Effector memory CD8-positive, alpha-beta T cell (primary cell): Measurements from ENCODE around the gene CACNA2D3.

Experiments used
- ATAC-seq: fragments of 150-1000 bp; cut with Tn5 transposase; replicated peaks from 2 replicates; pipeline ENCODE4 v1.10.0; 2021; ENCODE audit warnings: mild to moderate bottlenecking, moderate library complexity
- DNase-seq, 3 experiments: peaks; one replicate each; pipeline ENCODE4 v3.0.0; 2021
- H3K27ac Mint-ChIP-seq, 2 donors: one replicate each; pipeline ENCODE4 v1.8.0; 2022; ENCODE audit warnings: mild to moderate bottlenecking in 2 of 2, mixed read lengths in 2 of 2, moderate library complexity in 2 of 2
- H3K27me3 Mint-ChIP-seq, 2 donors: one replicate each; pipeline ENCODE4 v1.8.0; 2022; ENCODE audit warnings: mixed read lengths in 2 of 2
- H3K36me3 Mint-ChIP-seq: one replicate; pipeline ENCODE4 v1.8.0; 2022; ENCODE audit warnings: mild to moderate bottlenecking, moderate library complexity, mixed read lengths; ENCODE audit not compliant: insufficient read depth
- H3K4me1 Mint-ChIP-seq, 2 donors: one replicate each; pipeline ENCODE4 v1.8.0; 2022; ENCODE audit warnings: low read depth in 2 of 2, mixed read lengths in 2 of 2
- H3K4me3 Mint-ChIP-seq, 2 donors: one replicate each; pipeline ENCODE4 v1.8.0; 2022; ENCODE audit warnings: mild to moderate bottlenecking in 2 of 2, mixed read lengths in 2 of 2, moderate library complexity in 2 of 2
- H3K9me3 Mint-ChIP-seq, 2 donors: one replicate each; pipeline ENCODE4 v1.8.0; 2022; ENCODE audit warnings: mixed read lengths in 2 of 2

CACNA2D3 gene

DNA sequence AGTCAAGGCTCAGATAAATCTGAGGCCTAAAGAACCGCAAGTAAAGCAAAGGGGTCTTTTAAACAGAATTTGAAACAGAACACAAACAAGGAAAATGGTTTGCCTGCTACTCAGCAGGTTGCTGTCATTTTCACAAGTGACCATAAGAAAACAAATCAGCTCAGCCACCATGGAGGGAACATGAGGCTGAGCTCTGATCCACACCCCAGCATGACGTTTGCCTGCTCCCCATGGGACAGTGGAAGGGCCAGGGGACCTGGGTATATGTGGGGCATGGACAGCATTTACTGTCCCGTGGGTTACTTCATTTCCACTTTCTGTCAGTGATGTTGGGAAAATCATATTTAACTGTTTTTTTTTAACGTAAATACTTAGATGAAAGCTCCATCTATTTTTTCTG lies 434.3 kb downstream of the CACNA2D3 start:
- DNase-seq: no peak
- Mint-ChIP-seq H3K4me1 (no peaks in the 10 kb centered on the region), H3K27me3 (no peaks in the 10 kb centered on the region), H3K9me3 (peaks cover 12 to 16% of the 10 kb centered on the region in 2 donors), H3K27ac (no peak overlapping the region), H3K4me3 (no peak overlapping the region), H3K36me3 (no peaks in the 10 kb centered on the region)
- ATAC-seq: no peak

DNA sequence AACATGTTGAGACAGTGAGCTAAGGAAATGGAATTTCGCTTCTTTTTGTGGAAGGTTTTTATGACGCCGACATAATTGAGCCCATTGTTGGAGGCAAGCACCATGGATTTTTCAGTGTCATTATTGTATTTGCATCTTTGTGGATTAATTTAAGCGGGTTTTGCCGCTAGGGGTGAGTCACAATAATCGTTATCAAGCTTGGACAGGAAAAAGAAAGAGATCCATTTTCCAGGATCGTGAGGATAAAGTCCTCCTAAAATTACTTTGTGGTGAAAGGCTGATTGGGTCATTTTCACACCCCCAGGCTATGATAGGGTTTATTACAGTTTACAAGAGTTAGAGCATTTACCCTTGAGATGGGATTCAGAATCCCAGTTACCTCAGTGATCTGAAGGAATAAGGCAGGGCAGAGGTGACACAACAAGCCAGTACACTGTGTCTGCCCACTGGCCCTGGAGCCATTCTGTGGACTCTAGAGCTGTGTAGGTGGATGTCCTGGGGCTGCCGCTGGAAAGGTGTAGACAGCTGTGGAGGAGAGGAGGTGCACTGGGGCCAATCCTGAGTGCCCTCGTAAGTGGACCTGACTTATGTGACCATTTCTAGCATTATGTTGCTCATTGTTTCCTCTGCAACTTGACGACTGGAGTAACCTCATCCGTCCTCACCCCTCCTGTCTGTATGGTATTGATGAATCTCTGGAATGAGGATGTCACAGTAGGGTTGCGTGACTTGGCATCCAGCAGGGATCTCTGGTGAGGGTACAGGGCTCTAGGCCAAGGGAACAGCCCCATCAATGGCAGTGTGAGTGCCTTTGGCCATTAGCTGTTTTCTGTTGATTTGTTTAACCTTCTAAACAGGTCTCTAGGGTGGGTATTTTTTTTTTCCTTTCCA lies 435.4 kb downstream of the CACNA2D3 start:
- peaks cover 7 to 16% of the 10 kb centered on the region in 2 donors for H3K9me3 Mint-ChIP-seq
- H3K4me1 Mint-ChIP-seq: no peaks in the 10 kb centered on the region
- no peaks in the 10 kb centered on the region for H3K27me3 Mint-ChIP-seq
- ATAC-seq (no peak), DNase-seq (no peak)
- H3K4me3 Mint-ChIP-seq: no peak overlapping the region
- H3K27ac Mint-ChIP-seq: no peak overlapping the region
- H3K36me3 Mint-ChIP-seq: no peaks in the 10 kb centered on the region

DNA sequence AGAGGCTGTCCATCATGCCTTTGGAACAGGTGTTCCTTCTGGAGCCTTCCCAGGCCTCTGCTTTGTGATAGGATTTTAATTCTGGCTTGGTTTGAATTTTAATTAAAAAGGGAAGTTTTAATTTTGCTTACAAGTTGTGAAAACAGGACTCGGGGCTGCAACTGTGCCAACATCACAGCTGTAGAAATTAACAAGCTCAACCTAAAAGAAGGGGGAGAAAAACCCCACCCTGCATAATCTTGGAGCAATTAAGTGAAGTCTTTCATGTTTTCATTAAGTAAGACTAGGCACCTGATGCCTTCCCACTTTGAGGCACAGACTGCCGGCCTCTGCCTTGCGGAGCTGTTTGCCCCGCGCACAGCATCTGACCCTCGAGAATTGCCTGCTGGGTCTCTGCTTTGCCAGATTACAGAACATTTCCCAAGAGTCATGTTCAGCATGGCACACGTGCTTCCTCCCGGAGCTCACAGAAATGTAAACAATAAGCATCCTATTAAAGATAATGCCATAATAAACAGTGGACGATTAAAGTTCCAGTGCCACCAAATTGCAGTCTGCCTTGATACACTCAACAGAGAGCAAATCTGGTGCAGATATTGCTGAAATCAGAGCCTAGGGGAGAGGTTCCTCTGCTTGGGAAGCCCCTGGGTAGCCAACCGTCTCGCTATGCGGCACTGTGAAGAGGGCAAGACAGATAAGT lies 441.3 kb downstream of the CACNA2D3 start:
- Mint-ChIP-seq H3K9me3 (peaks cover 2 to 4% of the 10 kb centered on the region in 2 donors), H3K4me1 (no peaks in the 10 kb centered on the region), H3K4me3 (no peak overlapping the region), H3K27me3 (no peaks in the 10 kb centered on the region), H3K27ac (no peak overlapping the region), H3K36me3 (no peaks in the 10 kb centered on the region)
- no peak for DNase-seq
- no peak for ATAC-seq

DNA sequence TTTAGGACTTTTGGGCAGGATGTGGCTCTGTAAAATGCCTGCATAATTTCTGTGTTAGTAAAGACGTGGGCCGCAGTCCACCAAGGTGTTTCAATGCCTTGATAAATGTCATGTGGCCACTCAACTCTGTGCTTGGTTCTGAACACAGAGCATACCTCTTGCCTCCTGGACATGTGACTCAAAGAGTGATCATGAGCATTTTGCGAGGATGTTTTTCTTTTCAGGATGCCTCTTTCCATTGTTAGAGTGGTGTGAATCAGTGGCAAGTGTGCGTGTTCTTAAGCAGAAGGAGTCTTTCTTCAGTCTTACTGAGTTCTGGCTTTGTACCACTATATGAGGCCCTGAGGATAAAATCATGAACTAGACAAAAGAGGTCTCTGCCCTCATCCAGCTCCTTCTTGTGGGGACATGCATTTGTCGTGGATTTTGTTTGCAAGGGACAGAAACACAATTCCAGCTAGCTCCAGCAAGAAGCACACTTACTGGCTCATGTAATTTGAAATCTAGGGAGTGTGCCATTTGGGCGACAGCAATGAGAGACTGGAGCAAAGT lies 442.1 kb downstream of the CACNA2D3 start:
- Mint-ChIP-seq H3K27me3 (no peaks in the 10 kb centered on the region), H3K36me3 (no peaks in the 10 kb centered on the region), H3K9me3 (peaks cover 0 to 5% of the 10 kb centered on the region in 2 donors), H3K4me3 (no peak overlapping the region), H3K4me1 (no peaks in the 10 kb centered on the region), H3K27ac (no peak overlapping the region)
- ATAC-seq (no peak), DNase-seq (no peak)

- Mint-ChIP-seq H3K9me3 (peaks cover 0 to 6% of the 10 kb centered on the region in 2 donors), H3K36me3 (no peaks in the 10 kb centered on the region), H3K27ac (no peak overlapping the region), H3K27me3 (no peaks in the 10 kb centered on the region), H3K4me3 (no peak overlapping the region), H3K4me1 (no peaks in the 10 kb centered on the region)
- DNase-seq: no peak
- ATAC-seq: no peak
These were observed 443.6 kb downstream of the CACNA2D3 start for GRCh38 chr3:54565956-54566355.

DNA sequence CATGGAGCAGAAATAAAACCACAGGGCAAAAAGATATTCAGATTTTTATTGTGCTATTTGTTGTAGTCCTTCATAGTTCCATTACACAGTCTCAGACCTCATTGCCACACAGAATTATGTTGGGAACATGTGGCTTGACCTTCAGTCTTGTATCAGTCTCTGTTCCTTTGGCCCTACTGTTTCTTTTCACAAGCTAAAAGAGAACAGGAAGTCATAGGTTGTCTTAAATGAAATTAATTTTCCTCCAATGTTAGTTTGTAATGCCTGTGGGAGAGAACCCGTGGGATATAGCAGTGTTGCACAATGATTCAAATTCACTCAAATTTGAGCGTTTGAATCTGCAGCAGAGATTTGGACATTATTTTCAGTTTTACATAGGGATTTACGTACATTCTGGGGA lies 445.6 kb downstream of the CACNA2D3 start:
- Mint-ChIP-seq H3K4me3 (no peak overlapping the region), H3K27me3 (no peaks in the 10 kb centered on the region), H3K27ac (no peak overlapping the region), H3K4me1 (no peaks in the 10 kb centered on the region), H3K36me3 (no peaks in the 10 kb centered on the region), H3K9me3 (peaks cover 0 to 6% of the 10 kb centered on the region in 2 donors)
- no peak for ATAC-seq
- DNase-seq: no peak

- H3K9me3 Mint-ChIP-seq: peaks cover 0 to 4% of the 10 kb centered on the region in 2 donors
- no peaks in the 10 kb centered on the region for H3K4me1 Mint-ChIP-seq
These were observed 447.7 kb downstream of the CACNA2D3 start for GRCh38 chr3:54570008-54570407.

DNA sequence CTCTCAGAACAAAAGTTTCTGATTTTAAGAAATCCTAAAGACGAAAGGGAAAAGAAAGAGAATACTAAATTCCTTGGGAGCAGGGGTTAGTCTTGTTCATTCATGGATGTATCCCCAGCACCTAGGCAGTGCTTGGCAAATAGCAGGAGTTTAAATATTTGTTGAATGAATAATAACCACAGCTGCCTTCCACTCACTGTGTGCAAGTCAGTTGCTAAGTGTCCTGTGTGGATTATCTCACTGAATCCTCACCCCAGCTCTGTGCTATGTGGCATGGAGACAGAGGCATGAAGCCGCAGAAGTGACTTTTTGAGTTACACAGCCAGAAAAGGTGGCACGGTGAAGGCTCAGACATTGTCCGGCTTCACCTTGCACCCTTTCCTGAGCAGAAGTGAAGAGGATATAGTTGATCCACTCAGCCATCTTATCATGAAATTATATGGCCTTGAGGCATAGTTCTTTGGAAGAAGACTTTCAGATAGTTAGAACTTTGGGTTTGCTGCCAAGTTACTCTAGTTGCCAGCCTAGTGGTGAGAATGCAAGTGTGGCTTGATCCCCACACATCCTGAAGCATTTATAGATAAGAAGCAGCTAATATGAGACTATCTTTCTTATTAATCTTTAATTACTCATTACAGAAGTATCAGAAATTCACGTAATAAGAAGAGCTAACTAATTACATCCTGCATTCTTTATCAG lies 450.0 kb downstream of the CACNA2D3 start:
- no peaks in the 10 kb centered on the region for H3K4me1 Mint-ChIP-seq
- peaks cover 0 to 8% of the 10 kb centered on the region in 2 donors for H3K9me3 Mint-ChIP-seq
- ATAC-seq (no peak), DNase-seq (no peak)
- no peak overlapping the region for H3K27ac Mint-ChIP-seq
- no peaks in the 10 kb centered on the region for H3K27me3 Mint-ChIP-seq
- H3K36me3 Mint-ChIP-seq: no peaks in the 10 kb centered on the region
- no peak overlapping the region for H3K4me3 Mint-ChIP-seq

More at GRCh38 chr3:54570008-54570407, 447.7 kb downstream of the CACNA2D3 start:
- no peak overlapping the region for H3K27ac Mint-ChIP-seq
- no peak overlapping the region for H3K4me3 Mint-ChIP-seq
- no peak for ATAC-seq
- H3K27me3 Mint-ChIP-seq: no peaks in the 10 kb centered on the region
- DNase-seq: no peak
- no peaks in the 10 kb centered on the region for H3K36me3 Mint-ChIP-seq

- no peaks in the 10 kb centered on the region for H3K36me3 Mint-ChIP-seq
- no peak overlapping the region for H3K27ac Mint-ChIP-seq
- no peaks in the 10 kb centered on the region for H3K4me1 Mint-ChIP-seq
- DNase-seq (no peak), ATAC-seq (no peak)
- H3K27me3 Mint-ChIP-seq: no peaks in the 10 kb centered on the region
- H3K9me3 Mint-ChIP-seq: peaks cover 3 to 8% of the 10 kb centered on the region in 2 donors
- no peak overlapping the region for H3K4me3 Mint-ChIP-seq
These were observed 451.5 kb downstream of the CACNA2D3 start for GRCh38 chr3:54573858-54574257.

GRCh38 chr3:54574906-54575617 lies 452.7 kb downstream of the CACNA2D3 start:
- H3K27me3 Mint-ChIP-seq: no peaks in the 10 kb centered on the region
- no peak overlapping the region for H3K27ac Mint-ChIP-seq
- H3K9me3 Mint-ChIP-seq: peaks cover 4 to 8% of the 10 kb centered on the region in 2 donors
- ATAC-seq (no peak), DNase-seq (no peak)
- H3K4me1 Mint-ChIP-seq: no peaks in the 10 kb centered on the region
- no peak overlapping the region for H3K4me3 Mint-ChIP-seq
- H3K36me3 Mint-ChIP-seq: no peaks in the 10 kb centered on the region

DNA sequence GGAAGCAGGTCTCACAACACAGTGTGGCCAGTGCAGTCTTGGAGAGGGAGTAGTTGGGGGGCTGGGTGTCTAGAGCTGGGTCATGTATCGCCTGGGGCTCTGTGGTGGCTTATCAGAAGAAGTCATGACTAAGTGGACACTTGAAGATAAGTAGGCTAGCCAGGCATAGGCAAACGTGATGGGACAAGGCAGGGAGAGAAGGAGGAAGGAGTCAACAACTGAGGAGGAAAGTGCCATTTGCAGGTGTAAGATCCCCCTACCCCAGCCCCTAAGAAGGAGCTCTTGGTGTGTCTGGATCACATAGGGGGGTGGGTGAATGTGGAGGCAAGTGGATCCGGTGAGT lies 453.2 kb downstream of the CACNA2D3 start:
- H3K4me3 Mint-ChIP-seq: no peak overlapping the region
- DNase-seq (no peak), ATAC-seq (no peak)
- peaks cover 6 to 8% of the 10 kb centered on the region in 2 donors for H3K9me3 Mint-ChIP-seq
- no peak overlapping the region for H3K27ac Mint-ChIP-seq
- H3K27me3 Mint-ChIP-seq: no peaks in the 10 kb centered on the region
- H3K4me1 Mint-ChIP-seq: no peaks in the 10 kb centered on the region
- no peaks in the 10 kb centered on the region for H3K36me3 Mint-ChIP-seq

- H3K27ac Mint-ChIP-seq: no peak overlapping the region
- ATAC-seq (no peak), DNase-seq (no peak)
- H3K36me3 Mint-ChIP-seq: no peaks in the 10 kb centered on the region
- H3K9me3 Mint-ChIP-seq: peaks cover 7 to 8% of the 10 kb centered on the region in 2 donors
- H3K4me1 Mint-ChIP-seq: no peaks in the 10 kb centered on the region
- H3K4me3 Mint-ChIP-seq: no peak overlapping the region
- no peaks in the 10 kb centered on the region for H3K27me3 Mint-ChIP-seq
These were observed 455.0 kb downstream of the CACNA2D3 start for GRCh38 chr3:54577313-54577712.

GRCh38 chr3:54578417-54578816 lies 456.1 kb downstream of the CACNA2D3 start:
- no peaks in the 10 kb centered on the region for H3K36me3 Mint-ChIP-seq

More at GRCh38 chr3:54578417-54578816, 456.1 kb downstream of the CACNA2D3 start:
- ATAC-seq (no peak), DNase-seq (no peak)
- H3K4me3 Mint-ChIP-seq: no peak overlapping the region
- H3K27ac Mint-ChIP-seq: no peak overlapping the region
- no peaks in the 10 kb centered on the region for H3K27me3 Mint-ChIP-seq
- no peaks in the 10 kb centered on the region for H3K4me1 Mint-ChIP-seq
- peaks cover 7 to 8% of the 10 kb centered on the region in 2 donors for H3K9me3 Mint-ChIP-seq
